Hepatocyte (in vitro differentiated cells): ENCODE measurements around the gene SCNN1G.

Experiments
- CTCF ChIP-seq: fragments of 200-600 bp; sonication (generic); IDR thresholded peaks from 2 replicates; pipeline ENCODE4 v1.5.1; 2016; ENCODE audit warnings: antibody characterized with exemption, mild to moderate bottlenecking; ENCODE audit not compliant: poor library complexity
- EZH2 ChIP-seq: fragments of 200-600 bp; sonication (generic); IDR thresholded peaks from 2 replicates; pipeline ENCODE4 v1.6.1; 2016; ENCODE audit warnings: antibody characterized with exemption, mild to moderate bottlenecking, borderline replicate concordance

GRCh38 chr16:23222929-23223328 lies 40.4 kb downstream of the SCNN1G start:
- no peak for TF ChIP-seq CTCF
- no peak for TF ChIP-seq EZH2
